OCI-LY3 (cell line): ENCODE measurements around the gene DGLUCY.

Experiments used
- EZH2phosphoT487 ChIP-seq: fragments of 200-600 bp; shearing (Covaris generic); IDR thresholded peaks from 2 replicates; pipeline ENCODE4 v1.6.1; 2018; ENCODE audit warnings: antibody characterized with exemption, mixed run types, low read depth
- TF ChIP-seq, protein P1 (sequence below): fragments of 200-600, 300-600 bp; sonication (generic); IDR thresholded peaks from 2 replicates; pipeline ENCODE4 v1.5.1; 2014; ENCODE audit warnings: antibody characterized with exemption, low read length, low read depth

DNA sequence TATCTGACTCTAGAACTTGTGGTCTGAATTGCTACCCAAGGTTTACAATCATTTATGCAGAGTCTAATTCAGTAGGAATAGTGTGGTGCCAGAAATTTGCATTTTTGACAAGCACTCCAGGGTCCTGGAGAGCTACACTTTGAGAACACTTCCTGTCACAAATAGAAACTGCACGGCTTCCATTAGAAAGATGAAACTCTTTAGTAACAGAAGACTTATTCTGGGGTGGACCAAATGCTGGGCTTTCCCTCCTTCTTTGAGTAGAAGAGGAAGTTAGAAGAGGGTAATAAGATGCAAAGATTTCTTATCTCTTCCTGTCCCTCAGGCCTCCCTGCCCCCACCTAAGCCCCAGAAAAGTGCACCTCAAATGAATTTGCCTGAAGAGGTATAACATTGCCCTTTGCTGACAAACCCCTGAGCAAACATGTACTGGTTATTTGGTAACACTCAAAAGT is 28.4 kb downstream of the DGLUCY start:
- TF ChIP-seq, protein P1, sequence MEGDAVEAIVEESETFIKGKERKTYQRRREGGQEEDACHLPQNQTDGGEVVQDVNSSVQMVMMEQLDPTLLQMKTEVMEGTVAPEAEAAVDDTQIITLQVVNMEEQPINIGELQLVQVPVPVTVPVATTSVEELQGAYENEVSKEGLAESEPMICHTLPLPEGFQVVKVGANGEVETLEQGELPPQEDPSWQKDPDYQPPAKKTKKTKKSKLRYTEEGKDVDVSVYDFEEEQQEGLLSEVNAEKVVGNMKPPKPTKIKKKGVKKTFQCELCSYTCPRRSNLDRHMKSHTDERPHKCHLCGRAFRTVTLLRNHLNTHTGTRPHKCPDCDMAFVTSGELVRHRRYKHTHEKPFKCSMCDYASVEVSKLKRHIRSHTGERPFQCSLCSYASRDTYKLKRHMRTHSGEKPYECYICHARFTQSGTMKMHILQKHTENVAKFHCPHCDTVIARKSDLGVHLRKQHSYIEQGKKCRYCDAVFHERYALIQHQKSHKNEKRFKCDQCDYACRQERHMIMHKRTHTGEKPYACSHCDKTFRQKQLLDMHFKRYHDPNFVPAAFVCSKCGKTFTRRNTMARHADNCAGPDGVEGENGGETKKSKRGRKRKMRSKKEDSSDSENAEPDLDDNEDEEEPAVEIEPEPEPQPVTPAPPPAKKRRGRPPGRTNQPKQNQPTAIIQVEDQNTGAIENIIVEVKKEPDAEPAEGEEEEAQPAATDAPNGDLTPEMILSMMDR: no peak
- TF ChIP-seq EZH2phosphoT487: no peak
